A673 (cell line): ENCODE measurements around the gene NCEH1.

Experiments used
- EZH2 ChIP-seq: fragments of 200-600 bp; sonication (generic); IDR thresholded peaks from 2 replicates; pipeline ENCODE4 v1.6.1; 2017; ENCODE audit warnings: borderline replicate concordance, low read depth, mild to moderate bottlenecking, mixed read lengths, antibody characterized with exemption, low read length; ENCODE audit not compliant: poor library complexity, severe bottlenecking
- TF ChIP-seq, protein P1 (sequence below): fragments of 300-800, 200-600 bp; sonication (generic); conservative IDR thresholded peaks from 2 replicates; pipeline ENCODE4 v1.5.1; 2017; ENCODE audit warnings: low read depth, mild to moderate bottlenecking, antibody characterized with exemption, low read length, moderate library complexity, mixed read lengths

DNA sequence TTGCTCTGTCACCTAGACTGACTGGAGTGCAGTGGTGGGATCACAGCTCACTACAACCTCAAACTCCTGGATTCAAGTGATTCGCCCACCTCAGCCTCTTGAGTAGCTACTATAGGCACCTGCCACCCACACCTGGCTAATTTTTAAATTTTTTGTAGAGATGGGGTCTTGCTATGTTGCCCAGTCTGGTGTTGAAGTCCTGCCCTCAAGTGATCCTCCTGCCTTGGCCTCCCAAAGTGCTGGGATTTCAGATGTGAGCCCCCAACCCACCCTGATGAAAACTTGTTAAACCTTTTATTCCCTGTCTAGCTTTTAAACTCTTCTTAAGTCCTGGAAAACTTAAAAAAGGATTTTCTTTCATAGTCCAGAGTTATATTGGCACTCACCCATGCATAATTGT, 42.3 kb upstream of the NCEH1 start:
- TF ChIP-seq, protein P1, sequence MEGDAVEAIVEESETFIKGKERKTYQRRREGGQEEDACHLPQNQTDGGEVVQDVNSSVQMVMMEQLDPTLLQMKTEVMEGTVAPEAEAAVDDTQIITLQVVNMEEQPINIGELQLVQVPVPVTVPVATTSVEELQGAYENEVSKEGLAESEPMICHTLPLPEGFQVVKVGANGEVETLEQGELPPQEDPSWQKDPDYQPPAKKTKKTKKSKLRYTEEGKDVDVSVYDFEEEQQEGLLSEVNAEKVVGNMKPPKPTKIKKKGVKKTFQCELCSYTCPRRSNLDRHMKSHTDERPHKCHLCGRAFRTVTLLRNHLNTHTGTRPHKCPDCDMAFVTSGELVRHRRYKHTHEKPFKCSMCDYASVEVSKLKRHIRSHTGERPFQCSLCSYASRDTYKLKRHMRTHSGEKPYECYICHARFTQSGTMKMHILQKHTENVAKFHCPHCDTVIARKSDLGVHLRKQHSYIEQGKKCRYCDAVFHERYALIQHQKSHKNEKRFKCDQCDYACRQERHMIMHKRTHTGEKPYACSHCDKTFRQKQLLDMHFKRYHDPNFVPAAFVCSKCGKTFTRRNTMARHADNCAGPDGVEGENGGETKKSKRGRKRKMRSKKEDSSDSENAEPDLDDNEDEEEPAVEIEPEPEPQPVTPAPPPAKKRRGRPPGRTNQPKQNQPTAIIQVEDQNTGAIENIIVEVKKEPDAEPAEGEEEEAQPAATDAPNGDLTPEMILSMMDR = no peak
- TF ChIP-seq EZH2 = no peak
